WTC11 (cell line): ENCODE measurements around the gene CDK4.

Experiments
- ELF4 ChIP-seq: sonication (generic); formaldehyde crosslinking; IDR thresholded peaks from 2 replicates; pipeline ENCODE4 v1.8.1; 2022; ENCODE audit warnings: low read depth, mild to moderate bottlenecking, moderate library complexity, missing genetic modification reagents
- ETV6 ChIP-seq: sonication (generic); formaldehyde crosslinking; IDR thresholded peaks from 2 replicates; pipeline ENCODE4 v1.8.1; 2022; ENCODE audit warnings: mild to moderate bottlenecking, missing genetic modification reagents
- HMGA2 ChIP-seq: fragments of 250-450 bp; sonication (Bioruptor Pico); IDR thresholded peaks from 2 replicates; pipeline ENCODE4 v1.4.0; 2021; ENCODE audit warnings: mild to moderate bottlenecking, moderate library complexity
- TEAD4 ChIP-seq: sonication (generic); formaldehyde crosslinking; IDR thresholded peaks from 2 replicates; pipeline ENCODE4 v1.8.0; 2022; ENCODE audit warnings: mild to moderate bottlenecking, missing genetic modification reagents
- TF ChIP-seq, protein P1 (sequence below): fragments of 200-600 bp; IDR thresholded peaks from 2 replicates; pipeline ENCODE4 v1.8.0; 2022; ENCODE audit warnings: antibody characterized with exemption
- TF ChIP-seq, protein P2 (sequence below): sonication (generic); formaldehyde crosslinking; IDR thresholded peaks from 2 replicates; pipeline ENCODE4 v1.8.1; 2022; ENCODE audit warnings: low read depth, missing genetic modification reagents, borderline replicate concordance
- TF ChIP-seq, protein P3 (sequence below): sonication (generic); formaldehyde crosslinking; IDR thresholded peaks from 2 replicates; pipeline ENCODE4 v1.8.1; 2023; ENCODE audit warnings: mild to moderate bottlenecking, moderate library complexity, missing genetic modification reagents

DNA sequence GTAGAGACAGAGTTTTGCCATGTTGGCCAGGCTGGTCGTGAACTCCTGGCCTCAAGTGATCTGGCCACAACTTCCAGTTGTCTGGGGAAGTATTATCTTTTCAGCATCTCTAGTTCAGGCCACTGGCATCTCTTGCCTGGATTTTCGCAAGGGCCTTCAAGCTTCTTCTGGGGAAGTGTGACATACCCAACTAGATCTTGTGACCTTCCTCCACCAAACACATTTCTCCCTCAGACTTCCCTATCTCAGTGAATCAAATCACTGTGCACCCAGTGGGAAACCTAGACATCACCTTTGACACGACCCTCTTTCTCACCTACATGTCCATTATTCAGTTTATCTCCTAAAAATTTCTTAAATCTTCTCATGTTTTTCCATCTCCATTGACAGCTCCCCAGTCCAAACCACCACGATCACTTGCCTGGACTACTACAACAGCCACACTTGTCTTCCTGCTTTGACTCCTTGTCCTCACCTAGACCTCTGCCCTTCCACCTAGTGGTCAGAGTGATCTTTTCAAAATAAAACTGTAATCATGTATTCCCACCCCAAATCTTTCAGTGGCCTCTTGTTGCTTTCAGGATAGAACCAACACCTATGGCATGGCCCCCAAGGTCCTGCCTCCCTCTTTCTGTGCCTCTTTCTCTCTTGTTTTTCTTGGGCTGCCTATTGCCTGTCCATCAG, 23.6 kb upstream of the CDK4 start:
- TF ChIP-seq, protein P1, sequence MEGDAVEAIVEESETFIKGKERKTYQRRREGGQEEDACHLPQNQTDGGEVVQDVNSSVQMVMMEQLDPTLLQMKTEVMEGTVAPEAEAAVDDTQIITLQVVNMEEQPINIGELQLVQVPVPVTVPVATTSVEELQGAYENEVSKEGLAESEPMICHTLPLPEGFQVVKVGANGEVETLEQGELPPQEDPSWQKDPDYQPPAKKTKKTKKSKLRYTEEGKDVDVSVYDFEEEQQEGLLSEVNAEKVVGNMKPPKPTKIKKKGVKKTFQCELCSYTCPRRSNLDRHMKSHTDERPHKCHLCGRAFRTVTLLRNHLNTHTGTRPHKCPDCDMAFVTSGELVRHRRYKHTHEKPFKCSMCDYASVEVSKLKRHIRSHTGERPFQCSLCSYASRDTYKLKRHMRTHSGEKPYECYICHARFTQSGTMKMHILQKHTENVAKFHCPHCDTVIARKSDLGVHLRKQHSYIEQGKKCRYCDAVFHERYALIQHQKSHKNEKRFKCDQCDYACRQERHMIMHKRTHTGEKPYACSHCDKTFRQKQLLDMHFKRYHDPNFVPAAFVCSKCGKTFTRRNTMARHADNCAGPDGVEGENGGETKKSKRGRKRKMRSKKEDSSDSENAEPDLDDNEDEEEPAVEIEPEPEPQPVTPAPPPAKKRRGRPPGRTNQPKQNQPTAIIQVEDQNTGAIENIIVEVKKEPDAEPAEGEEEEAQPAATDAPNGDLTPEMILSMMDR: no peak
- TF ChIP-seq TEAD4 (no peak), ELF4 (CRISPR knock-in tag) (no peak), HMGA2 (CRISPR knock-in tag) (no peak), ETV6 (CRISPR knock-in tag) (no peak)
- TF ChIP-seq, protein P2, sequence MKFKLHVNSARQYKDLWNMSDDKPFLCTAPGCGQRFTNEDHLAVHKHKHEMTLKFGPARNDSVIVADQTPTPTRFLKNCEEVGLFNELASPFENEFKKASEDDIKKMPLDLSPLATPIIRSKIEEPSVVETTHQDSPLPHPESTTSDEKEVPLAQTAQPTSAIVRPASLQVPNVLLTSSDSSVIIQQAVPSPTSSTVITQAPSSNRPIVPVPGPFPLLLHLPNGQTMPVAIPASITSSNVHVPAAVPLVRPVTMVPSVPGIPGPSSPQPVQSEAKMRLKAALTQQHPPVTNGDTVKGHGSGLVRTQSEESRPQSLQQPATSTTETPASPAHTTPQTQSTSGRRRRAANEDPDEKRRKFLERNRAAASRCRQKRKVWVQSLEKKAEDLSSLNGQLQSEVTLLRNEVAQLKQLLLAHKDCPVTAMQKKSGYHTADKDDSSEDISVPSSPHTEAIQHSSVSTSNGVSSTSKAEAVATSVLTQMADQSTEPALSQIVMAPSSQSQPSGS (CRISPR knock-in tag): no peak
- TF ChIP-seq, protein P3, sequence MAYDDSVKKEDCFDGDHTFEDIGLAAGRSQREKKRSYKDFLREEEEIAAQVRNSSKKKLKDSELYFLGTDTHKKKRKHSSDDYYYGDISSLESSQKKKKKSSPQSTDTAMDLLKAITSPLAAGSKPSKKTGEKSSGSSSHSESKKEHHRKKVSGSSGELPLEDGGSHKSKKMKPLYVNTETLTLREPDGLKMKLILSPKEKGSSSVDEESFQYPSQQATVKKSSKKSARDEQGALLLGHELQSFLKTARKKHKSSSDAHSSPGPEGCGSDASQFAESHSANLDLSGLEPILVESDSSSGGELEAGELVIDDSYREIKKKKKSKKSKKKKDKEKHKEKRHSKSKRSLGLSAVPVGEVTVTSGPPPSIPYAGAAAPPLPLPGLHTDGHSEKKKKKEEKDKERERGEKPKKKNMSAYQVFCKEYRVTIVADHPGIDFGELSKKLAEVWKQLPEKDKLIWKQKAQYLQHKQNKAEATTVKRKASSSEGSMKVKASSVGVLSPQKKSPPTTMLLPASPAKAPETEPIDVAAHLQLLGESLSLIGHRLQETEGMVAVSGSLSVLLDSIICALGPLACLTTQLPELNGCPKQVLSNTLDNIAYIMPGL (CRISPR knock-in tag): no peak
